ENCODE results near the gene ENO3.

The ENO3 gene

GRCh38 chr17:4973256-4974114 lies 22.6 kb downstream of the ENO3 start:
- peak; percentile 26 to 64 (median 59) for DNase-seq

- DNase-seq, result peak in 1 of 4 experiments; percentile 12
Observed at GRCh38 chr17:4974115-4974670, 23.3 kb downstream of the ENO3 start.

GRCh38 chr17:4978726-4979125 lies 27.8 kb downstream of the ENO3 start:
- peak; percentile 58 to 84 (median 78) for DNase-seq

DNA sequence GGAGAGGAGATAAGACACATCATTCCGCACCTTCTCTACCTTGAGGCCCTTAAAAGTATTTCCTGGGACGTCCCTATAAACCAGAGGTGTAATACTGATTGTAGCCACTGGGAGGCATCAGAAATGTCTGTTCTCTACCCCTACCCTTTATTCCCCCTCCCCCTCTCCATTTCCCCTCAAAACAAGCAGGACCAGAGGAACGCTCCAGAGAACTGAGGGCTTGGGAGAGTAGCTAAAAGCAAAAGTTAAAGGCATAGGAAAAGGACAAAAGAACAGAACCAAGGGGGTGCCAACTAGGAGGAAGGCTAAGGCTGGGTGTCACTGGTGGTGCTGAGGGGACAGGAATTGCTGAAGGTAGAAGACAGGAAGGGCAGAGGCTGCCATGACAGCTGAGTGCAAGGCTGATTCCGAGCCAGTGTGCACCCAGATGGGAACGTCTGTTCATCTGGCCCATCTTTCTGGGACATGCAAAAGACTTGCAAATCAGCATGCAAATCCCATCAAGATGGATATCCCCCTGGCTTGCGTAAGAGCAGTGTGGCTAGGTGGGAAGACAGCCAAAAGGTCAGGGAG lies 29.8 kb downstream of the ENO3 start:
- peak; percentile 34 to 61 (median 50) for DNase-seq

DNA sequence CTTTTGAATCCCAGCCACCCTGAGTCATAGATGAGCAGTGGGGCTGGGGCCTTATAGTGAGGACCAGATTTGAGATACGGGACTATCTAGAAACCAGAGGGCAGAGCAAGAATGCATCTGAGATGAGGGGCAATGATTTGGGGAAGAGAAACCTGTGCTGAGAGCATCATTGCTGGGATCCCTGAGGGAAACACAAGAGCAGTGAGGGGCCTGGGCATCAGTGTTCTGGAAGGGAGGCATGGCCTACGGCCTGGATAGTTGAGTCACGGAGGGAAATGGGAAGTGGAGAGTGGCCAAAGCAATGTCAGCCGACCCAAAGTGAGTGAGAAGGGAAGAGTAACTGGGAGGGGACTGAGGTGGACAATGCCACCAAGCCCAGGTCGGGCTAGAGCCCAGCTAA lies 31.4 kb downstream of the ENO3 start:
- DNase-seq, result peak in 2 of 4 experiments; percentile 40 to 44

DNA sequence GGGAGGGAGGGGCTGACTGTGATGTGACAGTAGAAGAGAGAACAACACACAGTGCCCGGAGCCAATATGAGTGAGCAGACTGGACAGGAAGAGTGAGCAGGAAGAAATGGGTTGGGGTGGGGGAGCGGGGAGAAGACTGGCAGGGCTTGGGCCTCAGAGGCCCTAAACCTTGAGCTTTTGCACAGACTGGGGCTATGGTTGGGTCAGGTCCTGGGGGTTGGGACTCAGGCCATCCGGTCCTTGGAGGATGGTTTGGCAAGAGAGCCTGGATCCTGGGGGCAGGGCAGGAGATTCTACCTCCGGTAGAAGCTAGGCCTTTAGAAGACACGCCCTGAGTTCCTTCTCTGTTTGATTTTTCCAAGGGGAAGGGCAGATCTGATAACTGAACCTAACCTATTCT lies 35.5 kb downstream of the ENO3 start:
- DNase-seq, result peak in 3 of 4 experiments; percentile 29 to 41 (median 39)

- peak; percentile 78 to 94 (median 86) for DNase-seq
Observed at GRCh38 chr17:4986951-4987766, 36.2 kb downstream of the ENO3 start, which contains the start of gene CAMTA2. CAMTA2 (minus strand) TSS chr17:4987675; CDS start chr17:4986222, 1,453 bp downstream.

GRCh38 chr17:4987767-4988567 lies 37.0 kb downstream of the ENO3 start:
- peak in 3 of 4 experiments; percentile 38 to 42 (median 38) for DNase-seq

DNA sequence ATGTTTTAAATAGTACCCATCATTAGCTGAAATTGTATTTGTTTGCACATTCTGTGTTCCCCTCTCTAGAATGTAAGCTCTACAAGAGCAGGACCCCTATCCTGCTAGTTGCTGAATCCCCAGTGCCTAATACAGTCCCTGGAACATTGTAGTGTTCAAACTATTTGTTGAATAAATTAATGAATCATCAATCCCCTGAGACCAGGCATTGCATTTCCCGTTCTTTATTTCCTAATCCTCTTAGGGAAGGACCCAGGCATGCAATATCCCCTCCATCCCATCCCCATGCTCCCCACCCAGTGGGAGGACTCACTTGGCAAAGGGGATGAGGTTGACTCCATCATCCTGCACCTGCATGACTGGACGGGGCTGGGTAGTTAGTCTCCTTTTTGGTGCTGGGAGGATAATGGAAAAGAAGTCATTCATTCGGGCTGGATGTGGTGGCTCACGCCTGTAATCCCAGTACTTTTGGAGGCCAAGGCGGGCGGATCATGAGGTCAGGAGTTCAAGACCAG lies 43.2 kb downstream of the ENO3 start:
- no peak for DNase-seq

- DNase-seq, result peak; percentile 93 to 97 (median 95)
Observed at GRCh38 chr17:4997302-4998026, 46.5 kb downstream of the ENO3 start, which contains the start of the genes INCA1 and KIF1C. INCA1 (minus strand) TSS chr17:4997522; CDS start chr17:4994437, 3,085 bp downstream. KIF1C (plus strand) TSS chr17:4997950; CDS start chr17:5000247, 2,297 bp downstream.

DNA sequence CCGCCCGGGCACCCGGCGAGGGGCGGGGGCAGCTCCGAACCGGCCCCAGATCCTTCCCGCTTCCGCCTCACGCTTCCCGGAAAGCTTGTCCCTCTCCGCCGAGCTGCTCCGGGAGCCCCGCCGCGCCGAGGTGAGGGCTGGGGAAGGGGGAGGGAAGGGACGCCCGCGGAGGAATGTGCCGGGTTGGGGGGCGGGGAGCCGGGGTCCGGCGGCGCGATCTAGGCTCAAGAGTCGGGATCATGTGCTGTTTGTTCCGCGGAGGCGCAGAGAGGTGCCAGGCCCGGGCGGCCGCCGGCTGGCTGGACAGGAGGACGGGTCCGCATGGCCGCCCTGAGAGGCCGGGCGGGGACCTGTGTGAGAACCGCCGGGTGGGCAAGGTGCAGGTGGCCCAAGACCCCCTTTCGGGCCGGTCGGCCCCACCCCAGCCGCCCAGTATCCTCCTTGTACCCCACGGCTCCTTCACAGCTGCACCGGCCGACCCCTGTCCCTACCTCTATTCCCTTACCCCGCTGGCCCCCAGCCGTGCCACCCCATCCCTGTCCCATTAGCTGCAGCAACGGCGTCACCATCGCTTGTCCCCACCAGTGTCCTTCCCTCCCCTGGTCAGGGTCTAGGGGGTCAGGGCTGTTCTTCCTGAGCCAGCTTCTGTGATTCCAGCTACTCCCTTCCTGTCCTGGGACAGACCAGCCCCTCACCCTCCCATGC lies 47.3 kb downstream of the ENO3 start:
- no peak for DNase-seq

DNA sequence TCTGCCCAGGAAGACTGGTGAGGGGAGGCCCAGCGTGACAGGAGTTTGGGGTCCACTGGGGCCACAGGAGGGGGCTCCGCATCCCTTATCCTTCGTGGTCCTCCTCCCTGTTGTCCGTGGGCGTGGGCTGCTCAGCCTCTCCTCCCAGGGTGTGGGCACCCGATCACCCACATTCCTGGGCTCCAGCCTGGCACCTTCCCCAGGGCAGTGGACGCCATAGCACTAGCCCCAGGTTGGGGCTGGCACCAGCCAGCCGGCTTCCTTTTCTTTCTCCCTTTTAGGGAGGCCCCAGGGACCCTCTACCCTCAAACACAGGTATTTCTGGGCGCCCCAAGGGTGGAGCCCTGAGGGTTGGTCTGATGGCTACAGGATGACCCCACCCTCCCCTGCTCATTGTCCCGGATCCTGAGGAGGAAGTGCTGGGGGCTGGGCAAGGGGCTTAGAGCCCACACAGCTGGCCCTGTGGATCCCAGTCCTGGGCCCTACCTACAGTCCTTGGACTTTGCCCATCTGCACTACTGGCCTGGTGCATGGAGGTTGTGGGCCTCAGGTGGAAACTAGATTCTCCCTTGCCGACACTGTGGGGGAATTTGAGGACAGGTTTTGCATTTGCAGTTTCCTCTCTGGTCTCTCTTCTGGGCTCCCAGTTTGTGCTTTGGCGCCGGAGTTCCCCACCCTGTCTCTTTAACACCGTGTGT lies 48.0 kb downstream of the ENO3 start:
- DNase-seq, result peak in 2 of 4 experiments; percentile 15 to 21

- DNase-seq, result no peak
Observed at GRCh38 chr17:4999430-5000093, 48.6 kb downstream of the ENO3 start.

DNA sequence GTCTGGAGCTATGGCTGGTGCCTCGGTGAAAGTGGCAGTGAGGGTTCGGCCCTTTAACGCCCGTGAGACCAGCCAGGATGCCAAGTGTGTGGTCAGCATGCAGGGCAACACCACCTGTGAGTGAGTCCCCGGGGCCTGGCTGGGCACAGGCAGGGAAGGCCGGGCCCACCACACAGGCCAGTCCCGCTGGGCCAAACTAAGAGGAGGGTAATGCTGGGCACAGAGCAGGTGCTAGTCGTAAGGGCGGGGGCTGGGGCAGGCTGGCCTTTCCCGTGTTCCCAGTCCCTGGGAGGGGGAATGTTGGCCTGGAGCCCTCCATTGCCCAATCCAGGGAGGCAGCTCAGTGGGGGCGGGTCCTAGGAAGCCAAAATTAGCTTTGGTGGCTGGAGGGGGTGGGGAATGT lies 49.3 kb downstream of the ENO3 start:
- DNase-seq, result no peak

DNA sequence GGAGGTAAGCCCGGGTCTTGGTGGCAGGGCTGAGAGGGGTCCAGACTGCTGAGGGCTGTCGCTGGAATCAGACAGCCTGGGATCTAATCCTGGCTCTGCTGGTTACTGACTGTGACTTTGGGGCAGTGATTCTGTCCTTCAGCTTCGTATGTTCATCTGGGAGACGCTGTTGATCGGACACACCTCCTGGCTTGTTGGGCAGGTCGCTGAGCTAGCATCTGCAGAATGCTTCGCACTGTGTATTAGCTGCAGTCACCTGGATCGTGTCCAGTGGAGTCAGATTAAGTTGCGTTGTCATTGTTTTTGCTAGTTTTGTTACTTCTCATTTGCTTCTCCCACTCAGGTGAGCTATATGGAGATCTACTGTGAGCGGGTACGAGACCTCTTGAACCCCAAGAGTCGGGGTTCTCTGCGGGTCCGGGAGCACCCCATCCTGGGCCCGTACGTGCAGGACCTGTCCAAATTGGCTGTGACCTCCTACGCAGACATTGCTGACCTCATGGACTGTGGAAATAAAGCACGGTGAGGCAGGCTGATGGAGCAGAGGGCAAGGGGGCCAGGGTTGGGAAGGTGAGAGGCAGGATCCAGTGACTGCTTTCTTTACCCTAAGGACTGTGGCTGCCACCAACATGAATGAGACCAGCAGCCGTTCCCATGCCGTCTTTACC lies 51.3 kb downstream of the ENO3 start:
- no peak for DNase-seq

GRCh38 chr17:5003214-5003867 lies 52.4 kb downstream of the ENO3 start:
- no peak for DNase-seq

All from suppressor macrophage (primary cell).